DMS153 treated with DMSO at 0.1 percent for 48 hours (cell line): ENCODE results near the gene THADA.
A peak's percentile ranks its signal among the peaks of the same experiment; 100 is the strongest.
"Not testable (repeated sequence)": the region's sequence is repeated elsewhere in the genome, so short reads cannot be mapped to it uniquely, and the experiment has no call there.

Source experiments
- DNase-seq: peaks from one replicate; lab custom pipeline; 2025; ENCODE audit not compliant: unreplicated experiment; lab: John Stamatoyannopoulos, UW

The THADA gene

GRCh38 chr2:43391201-43391877 lies 204.5 kb downstream of the THADA start:
- DNase-seq, result no peak

GRCh38 chr2:43389581-43390466 lies 206.0 kb downstream of the THADA start:
- no peak for DNase-seq

- DNase-seq, result no peak
Measured at GRCh38 chr2:43388371-43388770, 207.5 kb downstream of the THADA start.

GRCh38 chr2:43387092-43388062 lies 208.5 kb downstream of the THADA start:
- DNase-seq, result no peak

- DNase-seq, result not testable (repeated sequence)
Measured at GRCh38 chr2:43386679-43387078, 209.2 kb downstream of the THADA start.

- no peak for DNase-seq
Measured at GRCh38 chr2:43384143-43384542, 211.7 kb downstream of the THADA start.

- DNase-seq, result no peak
Measured at GRCh38 chr2:43383533-43383932, 212.3 kb downstream of the THADA start.

GRCh38 chr2:43379494-43379893 lies 216.3 kb downstream of the THADA start:
- no peak for DNase-seq

GRCh38 chr2:43377327-43377726 lies 218.5 kb downstream of the THADA start:
- DNase-seq, result no peak

GRCh38 chr2:43376523-43377198 lies 219.2 kb downstream of the THADA start:
- no peak for DNase-seq

- DNase-seq, result no peak
Measured at GRCh38 chr2:43375746-43376522, 219.9 kb downstream of the THADA start.

GRCh38 chr2:43372416-43373081 lies 223.3 kb downstream of the THADA start:
- no peak for DNase-seq

GRCh38 chr2:43370705-43371104 lies 225.1 kb downstream of the THADA start:
- peak; percentile 36 for DNase-seq

GRCh38 chr2:43370146-43370545 lies 225.7 kb downstream of the THADA start:
- DNase-seq, result no peak

- DNase-seq, result no peak
Measured at GRCh38 chr2:43368483-43369385, 227.1 kb downstream of the THADA start.

- DNase-seq, result no peak
Measured at GRCh38 chr2:43367012-43367782, 228.6 kb downstream of the THADA start.

- DNase-seq, result no peak
Measured at GRCh38 chr2:43363120-43363519, 232.7 kb downstream of the THADA start.

- DNase-seq, result no peak
Measured at GRCh38 chr2:43361286-43361685, 234.6 kb downstream of the THADA start.
